ENCODE data around the gene PCDHA1. TPM values are rescaled to one million over a fixed set of nuclear protein-coding genes. Genes with fewer than 3 reads are reported as not detected.
"Not testable (repeated sequence)": the region's sequence is repeated elsewhere in the genome, so short reads cannot be mapped to it uniquely, and the experiment has no call there.

PCDHA1 gene
- total and polyA plus RNA-seq, 9 of the 15 experiments (the other 6 are each of a cell fraction or from before 2014, with no cell fraction given): not detected

DNA sequence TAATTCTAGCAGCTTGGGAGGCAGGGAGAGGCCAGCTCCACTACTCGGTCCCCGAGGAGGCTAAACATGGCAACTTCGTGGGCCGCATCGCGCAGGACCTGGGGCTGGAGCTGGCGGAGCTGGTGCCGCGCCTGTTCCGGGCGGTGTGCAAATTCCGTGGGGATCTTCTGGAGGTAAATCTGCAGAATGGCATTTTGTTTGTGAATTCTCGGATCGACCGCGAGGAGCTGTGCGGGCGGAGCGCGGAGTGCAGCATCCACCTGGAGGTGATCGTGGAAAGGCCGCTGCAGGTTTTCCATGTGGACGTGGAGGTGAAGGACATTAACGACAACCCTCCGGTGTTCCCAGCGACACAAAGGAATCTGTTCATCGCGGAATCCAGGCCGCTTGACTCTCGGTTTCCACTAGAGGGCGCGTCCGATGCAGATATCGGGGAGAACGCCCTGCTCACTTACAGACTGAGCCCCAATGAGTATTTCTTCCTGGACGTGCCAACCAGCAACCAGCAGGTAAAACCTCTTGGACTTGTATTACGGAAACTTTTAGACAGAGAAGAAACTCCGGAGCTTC, 48.6 kb downstream of the PCDHA1 start:
- H3K9ac ChIP-seq (ENCODE audit: insufficient read depth in 1 of 2, low read depth in 2 of 2, low read length in 2 of 2); intact Hi-C loops (cut with micrococcal nuclease); H3K36me3 ChIP-seq (ENCODE audit: control insufficient read depth, insufficient read depth, low read length); H3K4me3 ChIP-seq; CTCF ChIA-PET (ENCODE audit: low intra/inter-chr PET ratio); H2AFZ ChIP-seq (ENCODE audit: low read depth, low read length); H4K20me1 ChIP-seq (replicated peaks; ENCODE audit: control insufficient read depth, insufficient read depth, low read length); ATAC-seq; BruUV-seq (replicated peaks); H3K27me3 ChIP-seq (ENCODE audit: control insufficient read depth in 2 of 2, insufficient read depth in 2 of 2, low read length in 2 of 2); H3K9me3 ChIP-seq (replicated peaks; ENCODE audit: control insufficient read depth, insufficient read depth, low read depth, low read length); DNase-seq (ENCODE audit: extremely low read depth in 1 of 4, low spot score in 3 of 4); H3K4me1 ChIP-seq (replicated peaks in 1 of 2; ENCODE audit: control insufficient read depth in 2 of 2, insufficient read depth in 2 of 2, low read length in 2 of 2); H3K9me1 ChIP-seq (ENCODE audit: control insufficient read depth, insufficient read depth, low read length); in situ Hi-C loops (cut with MboI); POLR2A ChIA-PET; H3K4me2 ChIP-seq (ENCODE audit: insufficient read depth, low read length); H3K79me2 ChIP-seq (ENCODE audit: control insufficient read depth, insufficient read depth, low read length); H3K27ac ChIP-seq (ENCODE audit: extremely low read depth, low read depth, low read length): not testable (repeated sequence)
- 40% methylated on average over 26 of the region's 38 CpGs for WGBS (ENCODE audit: insufficient coverage, low coverage, missing lambda C conversion rate)
- peak; percentile 73 for FAIRE-seq

DNA sequence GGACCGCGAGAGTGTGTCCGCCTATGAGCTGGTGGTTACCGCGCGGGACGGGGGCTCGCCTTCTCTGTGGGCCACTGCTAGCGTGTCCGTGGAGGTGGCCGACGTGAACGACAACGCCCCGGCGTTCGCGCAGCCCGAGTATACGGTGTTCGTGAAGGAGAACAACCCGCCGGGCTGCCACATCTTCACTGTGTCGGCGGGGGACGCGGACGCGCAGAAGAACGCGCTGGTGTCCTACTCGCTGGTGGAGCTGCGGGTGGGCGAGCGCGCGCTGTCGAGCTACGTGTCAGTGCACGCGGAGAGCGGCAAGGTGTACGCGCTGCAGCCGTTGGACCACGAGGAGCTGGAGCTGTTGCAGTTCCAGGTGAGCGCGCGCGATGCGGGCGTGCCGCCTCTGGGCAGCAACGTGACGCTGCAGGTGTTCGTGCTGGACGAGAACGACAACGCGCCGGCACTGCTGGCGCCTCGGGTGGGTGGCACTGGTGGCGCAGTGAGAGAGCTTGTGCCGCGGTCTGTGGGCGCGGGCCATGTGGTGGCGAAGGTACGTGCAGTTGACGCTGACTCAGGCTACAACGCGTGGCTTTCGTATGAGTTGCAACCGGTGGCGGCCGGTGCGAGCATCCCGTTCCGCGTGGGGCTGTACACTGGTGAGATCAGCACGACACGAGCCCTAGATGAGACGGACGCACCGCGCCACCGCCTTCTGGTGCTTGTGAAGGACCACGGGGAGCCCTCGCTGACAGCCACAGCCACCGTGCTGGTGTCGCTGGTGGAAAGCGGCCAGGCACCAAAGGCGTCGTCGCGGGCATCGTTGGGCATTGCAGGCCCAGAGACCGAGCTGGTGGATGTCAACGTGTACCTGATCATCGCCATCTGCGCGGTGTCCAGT, 49.9 kb downstream of the PCDHA1 start:
- FAIRE-seq: no peak
- Histone ChIP-seq H3K27me3 (ENCODE audit: control insufficient read depth in 2 of 2, insufficient read depth in 2 of 2, low read length in 2 of 2) (no peaks in the 10 kb centered on the region), H3K4me2 (ENCODE audit: insufficient read depth, low read length) (no peak overlapping the region), H3K9me1 (ENCODE audit: control insufficient read depth, insufficient read depth, low read length) (no peaks in the 10 kb centered on the region), H3K9ac (ENCODE audit: insufficient read depth in 1 of 2, low read depth in 2 of 2, low read length in 2 of 2) (no peak overlapping the region), H3K79me2 (ENCODE audit: control insufficient read depth, insufficient read depth, low read length) (no peaks in the 10 kb centered on the region), H3K27ac (ENCODE audit: extremely low read depth, low read depth, low read length) (no peak overlapping the region), H3K4me1 (replicated peaks in 1 of 2; ENCODE audit: control insufficient read depth in 2 of 2, insufficient read depth in 2 of 2, low read length in 2 of 2) (no peaks in the 10 kb centered on the region), H3K36me3 (ENCODE audit: control insufficient read depth, insufficient read depth, low read length) (no peaks in the 10 kb centered on the region), H3K9me3 (replicated peaks; ENCODE audit: control insufficient read depth, insufficient read depth, low read depth, low read length) (no peaks in the 10 kb centered on the region), H3K4me3 (no peak overlapping the region), H4K20me1 (replicated peaks; ENCODE audit: control insufficient read depth, insufficient read depth, low read length) (no peaks in the 10 kb centered on the region), H2AFZ (ENCODE audit: low read depth, low read length) (no peak overlapping the region)
- no TSS peak for BruUV-seq (replicated peaks)
- ATAC-seq: no peak
- WGBS (ENCODE audit: insufficient coverage, low coverage, missing lambda C conversion rate): 45% methylated on average over 66 of the region's 103 CpGs
- ChIA-PET POLR2A (no interaction called here), CTCF (ENCODE audit: low intra/inter-chr PET ratio) (no interaction called here)
- no peak for DNase-seq (ENCODE audit: extremely low read depth in 1 of 4, low spot score in 3 of 4)
- TF ChIP-seq MXI1 (IDR thresholded peaks at IDR 0.05; ENCODE audit: low read depth, low read length) (no peak), HEY1 (CRISPR knock-in tag; IDR thresholded peaks at IDR 0.05; ENCODE audit: borderline replicate concordance) (no peak), ZNF551 (CRISPR knock-in tag; IDR thresholded peaks at IDR 0.05) (no peak)
- intact Hi-C loops (cut with micrococcal nuclease): no loop called here
- in situ Hi-C loops (cut with MboI): no loop called here

Measured in K562 (cell line).